ENCODE measurements around the gene LRRC31.
A peak's percentile ranks its signal among the peaks of the same experiment; 100 is the strongest.

DNA sequence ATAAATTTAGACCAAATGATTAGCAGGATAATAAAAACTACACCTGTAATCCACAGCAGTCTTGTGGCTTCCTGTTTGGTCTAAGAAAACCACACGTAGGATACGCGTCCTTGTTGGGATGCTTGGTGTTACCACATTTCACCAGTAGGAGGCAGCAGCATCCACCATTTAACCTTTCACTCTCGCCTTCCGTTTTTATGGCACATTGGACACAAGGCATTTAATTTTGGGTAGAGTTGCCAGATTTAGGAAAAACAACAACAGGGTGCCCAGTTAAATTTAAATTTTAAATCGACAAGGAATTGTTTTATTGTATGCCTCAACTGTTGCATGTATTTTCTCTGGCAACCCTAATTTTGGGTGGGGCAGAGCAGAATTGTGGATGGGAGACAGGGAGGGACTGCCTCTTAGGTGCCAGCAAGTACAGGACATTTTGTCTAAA is 6.3 kb downstream of the LRRC31 start:
- TF ChIP-seq, protein P1, sequence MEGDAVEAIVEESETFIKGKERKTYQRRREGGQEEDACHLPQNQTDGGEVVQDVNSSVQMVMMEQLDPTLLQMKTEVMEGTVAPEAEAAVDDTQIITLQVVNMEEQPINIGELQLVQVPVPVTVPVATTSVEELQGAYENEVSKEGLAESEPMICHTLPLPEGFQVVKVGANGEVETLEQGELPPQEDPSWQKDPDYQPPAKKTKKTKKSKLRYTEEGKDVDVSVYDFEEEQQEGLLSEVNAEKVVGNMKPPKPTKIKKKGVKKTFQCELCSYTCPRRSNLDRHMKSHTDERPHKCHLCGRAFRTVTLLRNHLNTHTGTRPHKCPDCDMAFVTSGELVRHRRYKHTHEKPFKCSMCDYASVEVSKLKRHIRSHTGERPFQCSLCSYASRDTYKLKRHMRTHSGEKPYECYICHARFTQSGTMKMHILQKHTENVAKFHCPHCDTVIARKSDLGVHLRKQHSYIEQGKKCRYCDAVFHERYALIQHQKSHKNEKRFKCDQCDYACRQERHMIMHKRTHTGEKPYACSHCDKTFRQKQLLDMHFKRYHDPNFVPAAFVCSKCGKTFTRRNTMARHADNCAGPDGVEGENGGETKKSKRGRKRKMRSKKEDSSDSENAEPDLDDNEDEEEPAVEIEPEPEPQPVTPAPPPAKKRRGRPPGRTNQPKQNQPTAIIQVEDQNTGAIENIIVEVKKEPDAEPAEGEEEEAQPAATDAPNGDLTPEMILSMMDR (conservative IDR thresholded peaks at IDR 0.05 in 1 of 2, IDR thresholded peaks at IDR 0.05 in 1 of 2; ENCODE audit: low read depth in 1 of 2, low read length in 2 of 2) = peak; percentile 91 to 97
- no peak for TF ChIP-seq EZH2 (IDR thresholded peaks at IDR 0.05; ENCODE audit: low read length, missing control alignments)
